22Rv1 (cell line): ENCODE measurements around the gene CNTNAP2.

Experiments
- H3K27ac ChIP-seq: fragments of 450-650 bp; 2 replicates; pipeline ENCODE4 v1.5.1; 2017
- ZFX ChIP-seq: fragments of 450-650 bp; IDR thresholded peaks from 2 replicates; pipeline ENCODE4 v1.6.1; 2017; ENCODE audit warnings: antibody characterized with exemption, borderline replicate concordance
- TF ChIP-seq, protein P1 (sequence below): fragments of 450-650 bp; IDR thresholded peaks from 2 replicates; pipeline ENCODE4 v1.5.1; 2017; ENCODE audit warnings: mild to moderate bottlenecking

Gene CNTNAP2

DNA sequence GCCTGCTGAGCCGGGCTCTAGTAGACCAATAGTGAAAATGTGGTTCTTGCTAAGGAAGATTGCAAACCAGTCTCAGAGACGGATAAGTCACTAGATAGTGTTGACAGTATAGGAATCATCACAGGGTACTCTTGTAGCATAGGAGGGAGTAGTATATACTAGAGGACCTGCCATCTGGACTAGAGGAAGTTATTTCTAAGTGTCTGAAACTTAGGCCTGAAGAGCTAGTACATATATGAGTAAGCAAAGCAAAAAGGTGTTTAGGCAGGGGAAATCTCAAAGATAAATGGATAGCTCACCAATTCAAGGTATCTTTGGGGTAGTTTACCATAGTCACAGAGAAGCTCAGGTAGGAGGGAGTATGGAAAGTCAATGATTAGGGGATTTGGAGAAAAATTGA lies 428.1 kb downstream of the CNTNAP2 start:
- H3K27ac ChIP-seq, result no peak overlapping the region
- TF ChIP-seq, protein P1, sequence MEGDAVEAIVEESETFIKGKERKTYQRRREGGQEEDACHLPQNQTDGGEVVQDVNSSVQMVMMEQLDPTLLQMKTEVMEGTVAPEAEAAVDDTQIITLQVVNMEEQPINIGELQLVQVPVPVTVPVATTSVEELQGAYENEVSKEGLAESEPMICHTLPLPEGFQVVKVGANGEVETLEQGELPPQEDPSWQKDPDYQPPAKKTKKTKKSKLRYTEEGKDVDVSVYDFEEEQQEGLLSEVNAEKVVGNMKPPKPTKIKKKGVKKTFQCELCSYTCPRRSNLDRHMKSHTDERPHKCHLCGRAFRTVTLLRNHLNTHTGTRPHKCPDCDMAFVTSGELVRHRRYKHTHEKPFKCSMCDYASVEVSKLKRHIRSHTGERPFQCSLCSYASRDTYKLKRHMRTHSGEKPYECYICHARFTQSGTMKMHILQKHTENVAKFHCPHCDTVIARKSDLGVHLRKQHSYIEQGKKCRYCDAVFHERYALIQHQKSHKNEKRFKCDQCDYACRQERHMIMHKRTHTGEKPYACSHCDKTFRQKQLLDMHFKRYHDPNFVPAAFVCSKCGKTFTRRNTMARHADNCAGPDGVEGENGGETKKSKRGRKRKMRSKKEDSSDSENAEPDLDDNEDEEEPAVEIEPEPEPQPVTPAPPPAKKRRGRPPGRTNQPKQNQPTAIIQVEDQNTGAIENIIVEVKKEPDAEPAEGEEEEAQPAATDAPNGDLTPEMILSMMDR, result no peak
- TF ChIP-seq ZFX, result no peak

DNA sequence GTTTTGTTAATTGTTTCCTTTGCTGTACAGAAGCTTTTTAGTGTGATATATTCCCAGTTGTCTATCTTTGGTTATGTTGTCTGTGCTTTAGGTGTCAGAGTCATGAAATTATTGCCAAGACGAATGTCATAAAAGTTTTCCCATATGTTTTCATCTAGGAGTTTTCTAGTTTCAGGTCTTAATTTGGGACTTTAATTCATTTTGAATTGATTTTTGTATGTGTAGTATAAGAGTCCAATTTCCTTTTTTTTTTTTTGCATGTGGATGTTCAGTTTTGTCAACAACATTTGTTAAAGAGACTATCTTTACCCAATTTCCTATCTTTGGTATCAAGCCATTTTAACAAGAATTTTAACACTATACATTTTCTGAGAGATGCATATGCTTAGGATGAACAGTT lies 432.2 kb downstream of the CNTNAP2 start:
- no peak overlapping the region for H3K27ac ChIP-seq
- TF ChIP-seq, protein P1, result no peak
- no peak for TF ChIP-seq ZFX

DNA sequence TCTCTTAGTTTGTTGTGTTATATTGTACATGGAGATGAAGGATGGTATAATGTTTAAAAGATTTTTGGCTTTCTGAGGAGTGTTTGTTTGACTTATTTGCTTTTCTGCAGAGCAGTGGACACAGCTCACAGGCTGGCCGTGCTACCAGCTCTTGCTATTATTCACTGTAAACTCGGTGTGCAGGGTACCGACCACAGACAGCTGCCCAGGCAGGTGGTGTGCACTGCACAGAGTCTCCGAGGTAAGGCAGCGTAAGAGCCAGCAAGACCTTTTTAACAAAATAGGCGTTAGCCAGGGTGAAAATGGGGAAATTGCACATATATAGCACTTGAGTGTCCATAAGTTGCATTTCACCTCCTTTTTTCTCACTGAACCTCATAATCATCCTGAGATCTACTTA lies 438.0 kb downstream of the CNTNAP2 start:
- TF ChIP-seq, protein P1, result no peak
- no peak for TF ChIP-seq ZFX
- H3K27ac ChIP-seq, result no peak overlapping the region

DNA sequence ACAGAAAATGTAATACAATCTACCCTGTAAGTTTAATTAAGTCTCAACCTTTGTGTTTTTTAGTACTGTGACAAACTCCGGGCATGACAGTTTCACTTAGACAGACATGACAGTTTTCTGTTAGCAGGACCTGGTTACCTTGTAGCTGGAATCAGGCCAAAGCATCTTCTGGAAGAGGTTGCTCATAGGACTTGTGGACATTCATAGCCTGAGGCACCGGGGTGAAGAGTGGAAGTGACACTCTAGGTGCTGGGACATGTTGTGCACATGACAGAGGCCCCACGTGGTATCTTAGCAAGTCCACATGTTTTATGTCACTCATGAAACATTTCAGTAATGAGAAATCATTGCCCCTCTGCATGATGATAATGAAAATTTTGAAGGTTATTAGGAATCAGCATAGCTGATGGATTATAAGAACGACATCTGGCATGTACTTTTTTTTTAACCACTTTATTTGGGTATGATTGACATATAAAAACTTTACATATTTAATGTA lies 441.4 kb downstream of the CNTNAP2 start:
- no peak overlapping the region for H3K27ac ChIP-seq
- TF ChIP-seq, protein P1, result no peak
- TF ChIP-seq ZFX, result no peak

DNA sequence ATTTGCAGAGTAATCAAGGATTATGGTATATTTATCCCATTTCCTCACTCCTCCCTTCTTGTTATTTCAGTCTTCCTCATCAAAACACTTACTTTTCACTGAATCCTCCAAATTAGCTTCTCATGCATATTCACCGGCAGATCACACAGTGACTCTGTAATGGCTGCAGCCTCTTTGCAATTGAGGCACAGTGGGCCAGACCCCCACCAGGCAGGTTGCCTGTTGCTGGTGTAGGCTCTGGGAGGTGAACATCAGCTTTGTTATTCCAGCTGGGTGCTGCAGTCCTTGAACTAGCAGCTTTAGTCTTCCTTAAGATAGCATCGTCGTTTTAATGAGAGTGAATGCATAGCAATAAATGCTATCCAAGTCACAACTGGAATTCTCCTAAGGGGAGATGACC lies 449.3 kb downstream of the CNTNAP2 start:
- TF ChIP-seq, protein P1, result no peak
- H3K27ac ChIP-seq, result no peak overlapping the region

DNA sequence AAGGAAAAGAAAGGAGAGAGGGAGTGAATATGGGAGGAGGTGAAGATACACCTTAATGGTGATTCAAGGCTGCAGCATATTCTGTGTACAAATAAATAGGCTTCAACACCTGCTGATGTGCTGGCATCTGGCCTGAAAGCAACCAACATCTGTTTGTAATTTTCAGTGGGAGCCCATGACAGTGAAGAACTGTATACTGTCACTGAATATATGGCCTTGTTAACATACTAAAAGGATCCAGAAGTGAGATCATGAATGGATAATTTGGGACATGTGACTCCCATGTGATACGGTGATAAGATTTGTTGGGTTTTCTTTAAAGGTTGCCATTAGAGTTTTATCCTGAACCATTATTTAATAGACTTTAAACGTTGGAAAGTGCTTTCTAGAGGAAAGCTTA lies 459.3 kb downstream of the CNTNAP2 start:
- TF ChIP-seq, protein P1, result no peak
- TF ChIP-seq ZFX, result no peak
- H3K27ac ChIP-seq, result no peak overlapping the region

DNA sequence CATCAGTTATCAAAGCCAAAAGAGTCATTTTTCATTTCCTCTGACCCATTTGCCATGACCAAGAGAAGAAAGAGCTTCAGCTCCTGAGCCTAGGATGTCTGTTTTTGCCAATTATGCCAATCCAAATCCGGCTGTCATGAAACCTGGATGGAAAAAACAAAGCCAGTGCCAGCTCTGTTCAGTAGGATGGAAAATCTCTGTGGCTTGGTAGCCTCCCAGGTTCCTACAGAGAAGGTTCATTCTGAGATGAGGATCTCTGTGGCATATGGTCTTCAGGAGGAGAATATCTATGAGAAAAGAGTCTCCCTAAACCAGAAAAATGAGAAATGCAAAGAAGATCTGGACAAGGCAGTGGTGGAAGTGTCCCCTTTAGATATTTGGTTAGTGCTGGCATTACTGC lies 475.4 kb downstream of the CNTNAP2 start:
- H3K27ac ChIP-seq, result no peak overlapping the region
- TF ChIP-seq, protein P1, result no peak
- no peak for TF ChIP-seq ZFX
